GM19351 (cell line): ENCODE data around the gene SPINT1.

Experiments
- ATAC-seq: cut with Tn5 transposase; IDR thresholded peaks from one replicate; pipeline ENCODE4 v1.9.1; 2021; ENCODE audit warnings: mild to moderate bottlenecking, moderate library complexity; ENCODE audit not compliant: unreplicated experiment

The SPINT1 gene

DNA sequence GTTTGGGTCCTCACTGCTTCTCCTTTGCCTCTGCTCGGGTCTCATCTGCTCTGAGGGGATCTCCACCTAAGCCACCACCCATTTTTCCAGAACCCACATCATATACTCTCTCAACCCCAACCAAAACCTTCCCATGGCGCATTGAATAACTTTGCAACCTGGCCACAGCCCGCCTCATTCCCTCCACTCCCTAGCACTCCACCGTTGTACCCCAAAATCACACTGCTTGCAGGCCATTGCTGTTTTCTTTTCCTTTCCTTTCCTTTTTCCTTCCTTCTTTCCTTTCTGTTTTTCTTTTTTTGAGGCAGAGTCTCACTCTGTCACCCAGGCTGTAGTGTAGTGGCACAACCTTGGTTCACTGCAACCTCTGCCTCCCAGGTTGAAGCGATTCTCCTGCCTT, 47.3 kb downstream of the SPINT1 start:
- no peak for ATAC-seq

DNA sequence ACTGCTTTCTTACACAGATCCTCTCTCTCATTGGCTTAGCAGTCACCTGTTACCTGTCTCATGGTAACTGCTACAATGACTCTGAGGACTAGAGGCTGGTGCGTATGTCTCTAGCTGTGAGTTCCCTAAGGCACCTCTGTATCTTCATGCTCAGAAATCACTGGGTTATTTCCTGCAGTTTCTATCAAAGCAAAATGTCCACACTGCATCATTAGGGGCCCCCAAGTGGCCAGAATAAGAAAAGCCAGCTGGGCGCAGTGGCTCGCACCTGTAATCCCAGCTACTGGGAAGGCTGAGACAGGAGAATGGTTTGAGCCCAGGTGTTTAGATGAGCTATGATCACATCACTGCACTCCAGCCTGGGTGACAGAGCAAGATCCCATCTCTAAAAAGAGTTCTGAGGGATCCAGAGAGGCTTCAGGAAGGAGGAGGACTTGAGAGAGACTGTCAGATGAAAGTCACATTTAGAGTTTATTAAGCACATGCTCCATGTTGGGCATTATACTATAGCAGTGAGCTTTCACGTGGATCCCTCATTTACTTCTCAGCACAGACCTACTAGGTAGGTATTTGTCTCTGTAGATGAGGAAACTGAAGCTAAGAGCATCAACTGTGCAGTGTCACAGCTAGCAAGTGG, 48.1 kb downstream of the SPINT1 start:
- no peak for ATAC-seq

- no peak for ATAC-seq
Measured at GRCh38 chr15:40892447-40893012, 48.7 kb downstream of the SPINT1 start.

- ATAC-seq = no peak
Measured at GRCh38 chr15:40893019-40893670, 49.3 kb downstream of the SPINT1 start.

GRCh38 chr15:40893733-40894680, 50.2 kb downstream of the SPINT1 start, which contains the start of gene VPS18:
TSS of gene VPS18 (plus strand) at chr15:40894450. CDS start at chr15:40894769, 319 bp downstream.
- peak; percentile 88 for ATAC-seq

- ATAC-seq = peak; percentile 44
Measured at GRCh38 chr15:40894681-40895448, 51.0 kb downstream of the SPINT1 start.

GRCh38 chr15:40899536-40900207, 55.8 kb downstream of the SPINT1 start:
- no peak for ATAC-seq

GRCh38 chr15:40900256-40901052, 56.6 kb downstream of the SPINT1 start:
- no peak for ATAC-seq

DNA sequence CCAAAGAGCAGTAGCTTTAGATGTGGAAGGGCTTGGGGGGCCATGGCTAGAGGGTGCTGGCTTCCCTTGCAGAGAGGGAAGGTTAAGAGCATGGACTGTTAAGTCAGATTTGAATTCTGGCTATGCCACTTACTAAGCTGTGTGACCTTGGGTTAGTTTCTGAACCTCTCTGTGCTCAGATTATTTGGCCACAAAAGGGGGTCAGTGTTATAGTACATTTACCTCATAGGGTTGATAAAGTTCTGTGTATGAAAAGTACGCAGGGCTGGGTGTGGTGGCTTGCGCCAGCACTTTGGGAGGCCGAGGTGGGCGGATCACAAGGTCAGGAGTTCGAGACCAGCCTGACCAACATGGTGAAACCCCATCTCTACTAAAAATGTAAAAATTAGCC, 57.2 kb downstream of the SPINT1 start:
- ATAC-seq = no peak

DNA sequence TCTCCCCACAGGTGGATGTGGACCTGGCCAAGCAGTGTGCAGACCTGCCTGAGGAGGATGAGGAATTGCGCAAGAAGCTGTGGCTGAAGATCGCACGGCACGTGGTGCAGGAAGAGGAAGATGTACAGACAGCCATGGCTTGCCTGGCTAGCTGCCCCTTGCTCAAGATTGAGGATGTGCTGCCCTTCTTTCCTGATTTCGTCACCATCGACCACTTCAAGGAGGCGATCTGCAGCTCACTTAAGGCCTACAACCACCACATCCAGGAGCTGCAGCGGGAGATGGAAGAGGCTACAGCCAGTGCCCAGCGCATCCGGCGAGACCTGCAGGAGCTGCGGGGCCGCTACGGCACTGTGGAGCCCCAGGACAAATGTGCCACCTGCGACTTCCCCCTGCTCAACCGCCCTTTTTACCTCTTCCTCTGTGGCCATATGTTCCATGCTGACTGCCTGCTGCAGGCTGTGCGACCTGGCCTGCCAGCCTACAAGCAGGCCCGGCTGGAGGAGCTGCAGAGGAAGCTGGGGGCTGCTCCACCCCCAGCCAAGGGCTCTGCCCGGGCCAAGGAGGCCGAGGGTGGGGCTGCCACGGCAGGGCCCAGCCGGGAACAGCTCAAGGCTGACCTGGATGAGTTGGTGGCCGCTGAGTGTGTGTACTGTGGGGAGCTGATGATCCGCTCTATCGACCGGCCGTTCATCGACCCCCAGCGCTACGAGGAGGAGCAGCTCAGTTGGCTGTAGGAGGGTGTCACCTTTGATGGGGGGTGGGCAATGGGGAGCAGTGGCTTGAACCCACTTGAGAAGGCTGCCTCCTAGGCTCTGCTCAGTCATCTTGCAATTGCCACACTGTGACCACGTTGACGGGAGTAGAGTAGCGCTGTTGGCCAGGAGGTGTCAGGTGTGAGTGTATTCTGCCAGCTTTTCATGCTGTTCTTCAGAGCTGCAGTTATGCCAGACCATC, 59.0 kb downstream of the SPINT1 start:
- ATAC-seq = no peak

GRCh38 chr15:40904552-40905201, 60.8 kb downstream of the SPINT1 start:
- no peak for ATAC-seq

DNA sequence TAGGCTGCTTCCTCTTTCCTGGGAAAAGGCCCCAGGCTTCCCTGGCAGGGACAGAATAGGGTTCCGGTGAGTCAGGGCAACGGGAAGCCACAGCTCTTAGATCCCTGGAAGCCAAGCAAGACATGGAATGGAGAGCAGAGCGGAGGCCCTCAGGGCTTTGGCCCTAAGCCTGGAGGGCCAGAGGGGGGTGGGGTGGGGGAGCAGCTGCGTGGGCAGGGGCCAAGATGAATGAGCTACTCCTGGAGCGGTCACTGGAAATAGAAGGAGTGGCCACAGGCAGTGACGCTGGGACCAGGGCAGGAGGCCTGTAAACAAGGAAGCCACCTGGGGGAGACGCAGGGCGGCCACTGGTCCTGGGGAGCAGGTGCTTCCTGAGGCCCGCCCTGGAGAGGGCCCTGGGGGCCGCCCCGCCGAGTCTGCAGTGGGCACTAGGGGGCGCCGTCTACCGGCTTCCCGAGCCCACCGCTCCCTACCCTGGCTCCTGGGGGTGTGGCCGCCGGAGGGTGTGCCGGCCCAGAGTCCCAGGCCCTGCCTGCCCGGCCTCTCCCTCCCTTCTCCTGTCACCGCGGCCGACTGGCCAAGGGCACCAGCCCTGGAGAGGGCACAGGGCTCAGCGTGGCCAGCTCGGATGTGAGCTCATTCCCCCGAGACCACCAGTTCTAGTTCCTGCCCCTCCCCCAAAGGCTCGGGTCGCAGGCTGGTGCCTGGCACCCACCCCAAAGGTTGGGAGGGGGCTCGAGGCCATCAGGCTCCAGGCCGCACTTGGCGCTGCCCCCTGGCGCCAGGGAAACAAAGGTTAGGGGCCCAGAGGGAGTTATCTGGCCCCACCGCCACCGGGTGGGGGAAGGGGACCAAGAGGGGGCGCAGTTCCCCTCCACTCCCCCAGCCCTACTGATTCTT, 62.5 kb downstream of the SPINT1 start:
- ATAC-seq = peak; percentile 77

GRCh38 chr15:40906991-40907802, 63.3 kb downstream of the SPINT1 start:
- no peak for ATAC-seq
